ENCODE measurements around the gene FEM1B.

DNA sequence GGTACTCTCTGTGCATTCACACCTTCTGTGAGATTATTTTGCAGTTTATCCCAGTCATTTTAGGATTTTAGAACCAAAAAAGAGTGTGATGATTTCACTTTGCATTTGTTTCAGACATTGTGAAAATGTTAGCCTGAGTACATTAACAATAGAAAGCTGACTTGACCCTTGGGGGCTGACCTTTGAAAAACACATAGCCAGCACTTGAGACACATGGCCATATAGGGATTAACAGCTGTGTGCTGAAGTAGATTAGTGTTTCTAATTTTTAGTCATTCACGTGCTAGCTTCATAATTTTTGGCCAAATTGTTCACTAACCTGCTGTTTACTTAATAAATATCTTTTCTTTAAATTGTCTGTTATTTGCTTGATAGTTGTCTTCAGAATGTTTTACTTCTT, 3.5 kb downstream of the FEM1B start:
- TF ChIP-seq EZH2 (IDR thresholded peaks at IDR 0.05; ENCODE audit: low read length, unreplicated experiment) (no peak), EZH2phosphoT487 (IDR thresholded peaks at IDR 0.05; ENCODE audit: borderline replicate concordance, low read length) (no peak)
- TF ChIP-seq, protein P1, sequence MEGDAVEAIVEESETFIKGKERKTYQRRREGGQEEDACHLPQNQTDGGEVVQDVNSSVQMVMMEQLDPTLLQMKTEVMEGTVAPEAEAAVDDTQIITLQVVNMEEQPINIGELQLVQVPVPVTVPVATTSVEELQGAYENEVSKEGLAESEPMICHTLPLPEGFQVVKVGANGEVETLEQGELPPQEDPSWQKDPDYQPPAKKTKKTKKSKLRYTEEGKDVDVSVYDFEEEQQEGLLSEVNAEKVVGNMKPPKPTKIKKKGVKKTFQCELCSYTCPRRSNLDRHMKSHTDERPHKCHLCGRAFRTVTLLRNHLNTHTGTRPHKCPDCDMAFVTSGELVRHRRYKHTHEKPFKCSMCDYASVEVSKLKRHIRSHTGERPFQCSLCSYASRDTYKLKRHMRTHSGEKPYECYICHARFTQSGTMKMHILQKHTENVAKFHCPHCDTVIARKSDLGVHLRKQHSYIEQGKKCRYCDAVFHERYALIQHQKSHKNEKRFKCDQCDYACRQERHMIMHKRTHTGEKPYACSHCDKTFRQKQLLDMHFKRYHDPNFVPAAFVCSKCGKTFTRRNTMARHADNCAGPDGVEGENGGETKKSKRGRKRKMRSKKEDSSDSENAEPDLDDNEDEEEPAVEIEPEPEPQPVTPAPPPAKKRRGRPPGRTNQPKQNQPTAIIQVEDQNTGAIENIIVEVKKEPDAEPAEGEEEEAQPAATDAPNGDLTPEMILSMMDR (conservative IDR thresholded peaks at IDR 0.05; ENCODE audit: low read depth, low read length), result no peak

Data from PC-3 (cell line).